Nucleus accumbens (tissue), 56 donors: ENCODE measurements around the gene RXRB.
A peak's percentile ranks its signal among the peaks of the same experiment; 100 is the strongest.

ENCODE experiments used
- DNase-seq, 56 donors: peaks; one replicate each; lab custom pipeline; 2025; lab: John Stamatoyannopoulos, UW

Gene RXRB

GRCh38 chr6:33183071-33183683, 17.3 kb downstream of the RXRB start:
- DNase-seq, result no peak

DNA sequence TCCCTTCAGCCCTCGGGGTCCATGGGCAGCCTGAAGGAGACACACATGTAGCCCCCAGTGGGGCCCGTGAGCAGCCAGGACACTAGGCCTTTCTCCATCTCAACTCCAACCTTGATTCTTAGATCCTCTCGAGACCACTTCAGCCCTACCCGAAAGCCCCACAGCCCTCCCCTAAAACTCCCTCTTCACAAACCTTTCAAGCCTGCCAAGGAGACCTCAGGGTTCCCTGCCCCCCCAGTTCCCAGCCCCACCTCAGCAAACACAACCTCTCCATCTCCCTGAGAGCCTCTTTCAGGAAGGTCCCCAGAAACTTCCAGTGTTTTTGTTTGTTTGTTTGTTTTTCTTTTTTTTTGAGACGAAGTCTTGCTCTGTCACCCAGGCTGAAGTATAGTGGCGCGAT, 19.3 kb downstream of the RXRB start:
- DNase-seq, result no peak

DNA sequence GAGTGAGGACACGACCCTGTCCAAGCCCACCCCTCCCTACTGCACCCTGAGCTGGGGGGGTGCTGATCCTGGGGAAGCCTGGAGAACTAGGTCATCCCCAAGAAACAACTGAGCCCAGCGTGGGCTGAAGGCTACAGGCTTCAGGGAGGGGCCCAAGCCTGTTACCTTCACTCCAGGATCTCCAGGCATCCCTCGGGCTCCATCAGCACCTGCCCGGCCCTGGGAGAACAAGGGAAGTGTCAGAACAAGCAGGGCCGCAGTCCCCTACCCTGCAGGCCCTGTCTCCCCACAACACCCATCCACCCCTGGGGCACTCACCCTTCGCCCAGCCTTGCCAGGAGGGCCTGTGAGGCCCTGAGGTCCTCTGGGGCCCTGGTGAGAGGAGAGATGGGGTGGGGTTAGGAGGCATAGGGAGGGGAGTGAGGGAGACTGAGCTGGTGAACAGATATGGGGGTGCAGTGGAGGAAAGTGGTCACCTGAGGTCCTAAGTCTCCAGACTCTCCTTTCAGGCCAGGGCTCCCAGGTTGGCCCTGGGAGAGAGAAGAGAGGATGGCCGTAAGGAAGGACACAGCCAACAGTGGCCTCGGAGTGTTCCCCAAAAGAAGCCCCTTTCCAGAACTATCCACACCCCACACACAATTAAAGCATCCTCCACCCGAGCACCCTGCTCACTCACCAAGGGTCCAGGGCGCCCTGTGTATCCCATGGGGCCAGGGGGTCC, 21.6 kb downstream of the RXRB start:
- no peak for DNase-seq

DNA sequence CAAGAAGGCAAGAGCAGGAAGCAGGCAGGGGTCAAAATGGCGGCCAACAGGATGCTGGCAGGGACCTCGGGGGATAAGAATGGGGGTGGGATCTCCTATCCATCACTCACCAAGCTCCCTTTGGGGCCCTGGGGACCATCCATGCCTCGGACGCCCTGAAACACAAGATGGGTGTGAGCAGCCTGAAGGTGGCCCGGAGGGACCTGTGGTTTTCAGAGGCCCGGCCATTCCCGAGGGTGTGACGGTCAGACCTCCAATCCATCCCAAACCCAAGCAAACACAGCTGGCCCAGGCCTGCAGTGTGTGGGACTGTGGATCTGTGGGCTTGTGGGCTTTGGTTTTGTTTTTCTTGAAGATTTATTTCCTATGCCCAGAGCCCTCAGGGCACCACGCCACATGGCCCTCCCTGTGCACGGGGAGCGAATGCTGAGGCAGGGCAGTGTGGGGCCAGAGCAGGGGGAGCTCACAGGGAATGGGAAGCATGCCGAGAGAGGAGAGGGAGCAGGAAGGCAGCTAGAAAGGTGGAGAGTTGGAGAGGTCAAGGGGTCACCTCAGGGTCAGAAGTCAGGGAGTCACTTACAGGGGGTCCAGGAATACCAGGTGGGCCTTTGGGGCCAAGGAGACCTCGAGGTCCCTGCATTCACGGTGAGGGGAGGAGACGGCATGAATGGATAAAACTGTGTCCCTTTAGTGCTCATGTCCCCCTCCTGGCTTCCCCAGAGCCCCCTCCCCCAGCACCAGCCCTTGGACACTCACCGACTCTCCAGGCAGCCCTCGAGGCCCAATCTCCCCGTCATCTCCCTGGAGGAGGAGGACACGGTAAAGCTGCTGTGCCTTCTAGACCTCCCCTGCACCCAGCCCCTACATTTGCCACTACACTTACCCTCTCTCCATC, 22.7 kb downstream of the RXRB start:
- DNase-seq, result no peak

GRCh38 chr6:33176906-33177305, 23.6 kb downstream of the RXRB start:
- no peak for DNase-seq

DNA sequence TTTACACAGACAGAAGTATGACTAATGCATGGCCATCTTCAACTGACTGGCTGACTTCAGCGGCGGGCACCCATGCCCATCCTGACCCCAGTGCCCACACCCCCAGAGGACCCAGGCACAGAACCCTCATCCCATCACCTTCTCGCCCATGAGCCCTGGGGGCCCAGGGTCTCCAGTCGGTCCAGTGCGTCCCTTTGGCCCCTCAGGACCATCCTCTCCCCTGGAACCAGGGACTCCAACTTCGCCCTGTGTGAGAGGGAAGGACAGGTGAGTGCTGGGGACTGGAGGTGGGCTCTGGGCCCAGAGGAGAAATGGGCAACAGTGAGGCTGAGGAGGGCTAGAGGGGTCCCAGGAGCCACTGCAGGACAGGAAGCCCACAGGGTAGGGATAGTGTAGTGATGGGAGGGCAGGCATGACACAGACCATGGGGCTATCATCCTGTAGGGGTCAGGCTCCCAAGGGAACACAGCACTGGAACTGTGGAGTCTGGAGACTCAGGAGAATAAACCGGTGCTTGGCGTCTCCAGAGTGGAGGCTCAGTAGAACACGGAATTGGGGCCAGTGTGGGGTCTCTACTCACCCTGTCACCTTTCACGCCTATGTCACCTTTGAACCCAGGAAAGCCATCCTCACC, 24.9 kb downstream of the RXRB start:
- DNase-seq, result no peak

DNA sequence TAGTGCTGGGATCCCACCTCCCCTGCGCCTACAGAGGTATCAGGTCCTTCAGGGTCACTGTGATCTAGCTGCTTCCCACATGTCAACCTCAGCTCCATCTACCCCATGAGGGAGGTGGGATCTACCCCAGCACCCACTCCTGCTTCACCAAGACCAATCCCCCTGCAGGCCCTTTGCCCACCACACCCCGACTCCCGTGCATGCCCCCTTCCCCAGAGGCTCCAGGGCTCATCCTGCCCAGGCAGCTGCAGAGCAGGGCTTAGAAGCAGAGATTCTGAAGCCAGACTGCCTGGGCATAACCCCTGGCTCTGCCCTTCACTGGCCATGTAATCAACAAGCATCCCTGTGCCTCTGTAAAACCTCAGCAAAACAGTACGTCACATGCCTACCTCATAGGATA, 25.7 kb downstream of the RXRB start:
- no peak for DNase-seq

DNA sequence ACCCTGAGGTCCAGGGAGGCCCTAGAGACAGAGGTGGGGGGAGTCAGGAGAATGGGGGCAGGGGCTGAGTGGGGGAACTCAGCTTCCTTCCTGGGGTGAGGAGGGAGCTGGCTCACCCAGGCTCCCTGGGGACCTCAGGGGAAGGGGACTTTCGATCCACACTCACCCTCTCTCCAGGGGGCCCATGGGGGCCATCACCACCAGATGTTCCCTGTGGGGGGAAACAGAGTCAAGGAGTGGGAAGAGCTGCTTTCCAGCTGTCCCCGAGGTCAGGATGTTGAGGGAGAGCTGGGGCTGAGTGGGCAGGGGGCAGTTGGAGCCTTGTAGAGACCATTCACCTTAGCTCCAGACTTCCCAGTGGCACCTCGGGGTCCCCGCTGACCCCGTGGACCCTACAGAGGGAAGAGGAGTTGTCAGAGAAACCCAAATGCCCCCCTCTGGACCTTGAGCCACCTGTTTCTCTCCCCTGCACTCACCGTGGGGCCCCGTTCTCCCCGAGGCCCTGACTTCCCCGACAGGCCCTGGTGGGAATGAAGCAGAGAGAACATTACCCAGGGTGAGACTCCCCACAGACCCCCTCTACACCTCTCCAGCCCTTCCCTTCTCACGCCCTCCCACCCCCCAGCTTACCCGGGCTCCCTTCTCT, 26.8 kb downstream of the RXRB start:
- DNase-seq, result no peak

DNA sequence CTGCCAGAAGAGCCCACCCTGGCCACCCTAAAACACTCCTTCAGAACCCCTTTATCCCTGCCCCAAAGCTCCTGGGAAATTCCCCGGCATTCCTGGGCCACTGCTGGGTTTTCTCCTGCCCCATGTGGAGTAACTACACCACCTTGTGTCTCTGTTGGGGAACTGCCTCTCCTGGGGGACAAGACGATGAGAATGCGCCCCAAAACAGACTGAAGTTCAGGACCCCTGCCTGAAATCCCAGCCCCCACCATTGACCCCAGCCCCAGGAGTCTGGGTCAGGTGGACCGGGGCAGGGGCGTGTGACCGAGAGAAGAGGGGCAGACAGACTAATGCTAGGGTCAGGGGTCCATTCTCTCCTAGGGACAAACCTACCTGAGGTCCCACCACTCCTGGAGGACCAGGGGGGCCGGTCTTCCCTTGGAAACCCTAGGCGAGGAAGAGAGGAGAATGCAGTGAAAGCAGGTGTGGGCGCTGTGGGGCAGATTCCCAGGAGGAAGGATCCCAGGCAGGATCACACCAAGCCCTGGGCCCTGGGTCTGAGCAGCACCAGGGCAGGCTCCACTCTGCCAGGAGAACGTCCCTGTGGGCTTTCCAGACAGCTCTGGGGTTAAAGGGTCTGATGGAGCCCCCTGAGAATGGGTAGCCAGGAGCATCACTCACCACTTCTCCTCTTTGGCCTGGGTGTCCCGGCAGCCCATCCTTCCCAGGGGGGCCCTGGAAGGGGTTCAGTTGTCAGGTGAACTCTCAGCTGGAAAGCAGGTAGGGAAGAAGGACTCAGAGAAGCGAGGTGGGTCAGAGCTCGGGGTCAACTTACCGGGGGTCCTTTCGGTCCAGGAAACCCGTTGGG, 27.6 kb downstream of the RXRB start:
- peak in 1 of 56 donors; percentile 7 for DNase-seq

DNA sequence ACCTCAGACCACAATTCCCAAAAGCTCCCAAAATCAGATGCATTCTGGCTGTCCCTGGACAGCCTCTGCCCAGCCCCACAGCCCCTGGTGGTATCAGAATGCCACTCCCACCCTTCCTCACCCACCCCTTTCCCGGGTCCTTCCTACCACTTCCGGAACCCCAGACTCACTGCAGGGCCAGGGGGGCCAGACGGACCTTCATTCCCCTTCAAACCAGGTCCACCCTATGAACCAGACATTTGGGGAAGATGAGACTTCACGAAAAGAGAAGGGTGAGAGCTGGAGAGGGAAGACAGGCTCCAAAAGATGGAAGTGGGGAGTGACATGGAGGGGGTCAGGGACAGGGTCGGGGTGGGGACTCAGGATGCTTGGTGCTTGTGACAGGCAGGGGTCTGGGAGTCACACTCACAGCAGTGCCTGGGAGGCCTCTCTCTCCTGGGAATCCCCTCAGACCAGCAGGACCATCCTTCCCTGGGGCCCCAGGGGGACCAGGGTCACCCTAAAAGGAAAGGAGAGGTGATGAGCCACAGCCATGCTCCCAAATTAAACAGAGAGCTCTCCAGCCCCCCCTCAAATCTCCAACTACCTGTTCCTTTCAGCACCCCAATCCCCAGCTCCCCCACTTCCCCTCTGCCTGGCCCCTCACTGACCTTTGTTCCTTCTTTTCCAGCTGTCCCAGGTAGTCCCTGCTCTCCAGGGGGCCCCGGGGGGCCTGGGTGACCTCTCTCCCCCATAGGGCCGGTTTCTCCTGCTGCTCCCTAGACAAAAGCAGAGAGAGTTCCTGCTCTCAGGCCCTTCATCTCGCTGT, 28.4 kb downstream of the RXRB start:
- no peak for DNase-seq

- no peak for DNase-seq
Observed at GRCh38 chr6:33171016-33171879, 29.2 kb downstream of the RXRB start.

- DNase-seq, result no peak
Observed at GRCh38 chr6:33170176-33171015, 30.1 kb downstream of the RXRB start.

DNA sequence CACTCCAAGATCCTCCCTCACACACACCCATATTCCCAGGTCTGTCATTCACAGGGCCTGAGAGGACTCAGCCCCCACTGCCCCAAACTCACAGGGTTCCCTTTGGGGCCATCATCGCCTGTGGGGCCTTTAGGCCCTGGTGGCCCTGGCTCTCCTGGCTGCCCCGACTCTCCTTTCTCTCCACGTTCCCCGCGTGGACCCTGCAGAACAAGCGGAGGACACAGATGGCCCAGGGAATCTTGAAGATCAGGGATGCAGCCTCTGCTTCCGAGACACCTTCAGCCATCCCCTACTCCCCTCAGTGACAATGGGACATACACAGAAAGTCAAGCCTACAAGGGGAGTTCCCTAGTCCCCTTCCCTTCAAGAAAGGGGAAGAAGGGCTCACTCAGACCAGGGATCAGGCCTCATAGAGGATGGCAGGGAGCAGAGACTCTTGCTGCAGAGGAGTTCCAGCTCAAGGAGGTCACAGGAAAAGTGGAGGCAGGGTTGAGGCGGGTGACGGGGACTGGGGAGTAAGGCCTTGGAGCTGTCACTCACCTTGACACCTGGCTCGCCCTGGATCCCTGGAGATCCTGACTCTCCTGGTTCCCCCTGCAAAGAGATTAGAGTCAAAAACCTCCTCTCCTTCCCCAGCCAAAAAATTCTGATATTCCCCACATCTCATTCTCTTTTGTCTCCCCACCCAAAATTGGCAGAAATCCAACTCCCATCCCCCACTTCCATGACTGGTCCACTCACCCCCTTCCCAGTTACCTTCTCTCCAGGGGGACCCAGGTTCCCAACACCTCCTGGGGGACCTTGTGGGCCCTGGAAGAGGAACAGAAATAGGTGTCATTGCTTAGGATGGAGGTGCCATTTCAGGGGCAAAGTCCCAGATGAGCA, 30.9 kb downstream of the RXRB start:
- no peak for DNase-seq

GRCh38 chr6:33168639-33169038, 31.8 kb downstream of the RXRB start:
- no peak for DNase-seq

DNA sequence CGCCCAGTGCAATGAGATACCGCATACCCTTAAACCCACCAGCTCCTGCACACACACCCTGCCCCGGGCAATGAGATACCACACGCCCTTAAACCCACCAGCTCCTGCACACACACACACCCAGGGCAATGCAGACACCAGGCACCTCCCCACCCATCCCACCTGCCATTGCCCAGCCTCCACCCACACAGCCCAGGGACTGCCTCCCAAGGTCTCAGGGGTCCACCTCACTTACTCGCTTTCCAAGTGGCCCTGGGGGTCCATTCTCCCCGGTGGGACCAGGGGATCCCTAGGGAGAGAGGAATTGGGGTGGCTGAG, 32.2 kb downstream of the RXRB start:
- DNase-seq, result no peak
